Transverse colon (tissue), 4 donors: ENCODE results near the gene TOR1AIP2.

Source experiments
- EP300 ChIP-seq: sonication (generic); formaldehyde crosslinking; IDR thresholded peaks from one replicate; pipeline ENCODE4 v1.6.1; 2017; ENCODE audit warnings: antibody characterized with exemption, low read depth
- POLR2A ChIP-seq: fragments of 450-650 bp; IDR thresholded peaks from one replicate; pipeline ENCODE4 v1.6.1; 2016; ENCODE audit warnings: antibody characterized with exemption, mild to moderate bottlenecking, moderate library complexity
- POLR2AphosphoS5 ChIP-seq, 3 donors: sonication (generic); formaldehyde crosslinking; IDR thresholded peaks; one replicate each; pipeline ENCODE4 v1.6.1; 2016; ENCODE audit warnings: antibody characterized with exemption in 3 of 3
- TF ChIP-seq, protein P1 (sequence below), 5 experiments: fragments of 200-600 bp in 3 of 5; fragments of 450-650 bp in 2 of 5; sonication (generic) in 3 of 5; IDR thresholded peaks; 1 replicate in 2 of 5; 2 replicates in 3 of 5; pipeline ENCODE4 v1.5.1; 2016 to 2017; ENCODE audit warnings: antibody characterized with exemption in 5 of 5, inconsistent platforms in 3 of 5, mild to moderate bottlenecking in 2 of 5, moderate library complexity in 1 of 5

DNA sequence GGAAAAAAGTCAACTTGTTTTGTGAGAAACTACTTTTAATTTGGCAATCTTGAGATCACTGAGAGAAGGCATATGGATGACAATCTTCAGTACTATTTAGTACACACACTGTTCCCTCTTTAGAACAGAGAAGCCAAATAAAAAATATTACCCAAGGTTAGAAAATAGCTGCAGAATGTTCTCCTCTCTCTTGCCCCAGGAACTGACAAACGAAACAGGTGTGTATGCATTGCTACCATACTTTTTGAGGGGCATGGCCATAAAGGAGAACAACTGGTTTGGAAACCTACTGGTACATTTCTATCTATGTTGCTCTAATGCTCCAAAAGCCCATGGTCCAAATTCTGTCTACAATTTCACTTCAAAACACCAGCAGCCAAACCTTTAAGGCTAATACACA lies 5.7 kb downstream of the TOR1AIP2 start:
- TF ChIP-seq POLR2A, result no peak
- TF ChIP-seq, protein P1, sequence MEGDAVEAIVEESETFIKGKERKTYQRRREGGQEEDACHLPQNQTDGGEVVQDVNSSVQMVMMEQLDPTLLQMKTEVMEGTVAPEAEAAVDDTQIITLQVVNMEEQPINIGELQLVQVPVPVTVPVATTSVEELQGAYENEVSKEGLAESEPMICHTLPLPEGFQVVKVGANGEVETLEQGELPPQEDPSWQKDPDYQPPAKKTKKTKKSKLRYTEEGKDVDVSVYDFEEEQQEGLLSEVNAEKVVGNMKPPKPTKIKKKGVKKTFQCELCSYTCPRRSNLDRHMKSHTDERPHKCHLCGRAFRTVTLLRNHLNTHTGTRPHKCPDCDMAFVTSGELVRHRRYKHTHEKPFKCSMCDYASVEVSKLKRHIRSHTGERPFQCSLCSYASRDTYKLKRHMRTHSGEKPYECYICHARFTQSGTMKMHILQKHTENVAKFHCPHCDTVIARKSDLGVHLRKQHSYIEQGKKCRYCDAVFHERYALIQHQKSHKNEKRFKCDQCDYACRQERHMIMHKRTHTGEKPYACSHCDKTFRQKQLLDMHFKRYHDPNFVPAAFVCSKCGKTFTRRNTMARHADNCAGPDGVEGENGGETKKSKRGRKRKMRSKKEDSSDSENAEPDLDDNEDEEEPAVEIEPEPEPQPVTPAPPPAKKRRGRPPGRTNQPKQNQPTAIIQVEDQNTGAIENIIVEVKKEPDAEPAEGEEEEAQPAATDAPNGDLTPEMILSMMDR (IDR thresholded peaks at IDR 0.05), result no peak
- no peak for TF ChIP-seq POLR2AphosphoS5 (IDR thresholded peaks at IDR 0.05)
- TF ChIP-seq EP300, result no peak
